Upper lobe of left lung (tissue), 6 donors: ENCODE data around the gene MEGF6. TPM values are rescaled to one million over a fixed set of nuclear protein-coding genes. Genes with fewer than 3 reads are reported as not detected.

ENCODE experiments used
- ATAC-seq, 2 donors: fragments of 200-7000 bp; cut with Tn5 transposase; one replicate each; pipeline ENCODE4 v1.9.1; 2022; ENCODE audit warnings: mild to moderate bottlenecking in 2 of 2, moderate library complexity in 2 of 2; ENCODE audit not compliant: low FRiP score in 2 of 2
- DNase-seq, 2 donors: peaks; one replicate each; pipeline ENCODE4 v3.0.0-alpha.2; 2019 to 2020
- H3K27ac ChIP-seq, 4 donors: fragments of 200-600 bp; sonication (generic); one replicate each; pipeline ENCODE4 v1.5.1; 2016 to 2019
- H3K27me3 ChIP-seq, 4 donors: fragments of 200-600 bp; sonication (generic); one replicate each; pipeline ENCODE4 v1.5.1; 2017 to 2019
- H3K36me3 ChIP-seq, 4 donors: fragments of 200-600 bp; sonication (generic); one replicate each; pipeline ENCODE4 v1.5.1; 2016 to 2019
- H3K4me1 ChIP-seq, 4 donors: fragments of 200-600 bp; sonication (generic); one replicate each; pipeline ENCODE4 v1.5.1; 2018 to 2019
- H3K4me3 ChIP-seq, 4 donors: fragments of 200-600 bp; sonication (generic); one replicate each; pipeline ENCODE4 v1.5.1; 2017 to 2019; ENCODE audit warnings: mild to moderate bottlenecking in 2 of 4, moderate library complexity in 1 of 4
- H3K9me3 ChIP-seq, 4 donors: fragments of 200-600 bp; sonication (generic); one replicate each; pipeline ENCODE4 v1.5.1; 2018 to 2019
- EP300 ChIP-seq, 4 donors: sonication (generic); formaldehyde crosslinking; IDR thresholded peaks; one replicate each; pipeline ENCODE4 v1.5.1; 2017; ENCODE audit warnings: antibody characterized with exemption in 4 of 4, control low read depth in 2 of 4
- POLR2A ChIP-seq, 4 donors: fragments of 450-650 bp; IDR thresholded peaks; one replicate each; pipeline ENCODE4 v1.5.1; 2016 to 2017; ENCODE audit warnings: antibody characterized with exemption in 4 of 4, mild to moderate bottlenecking in 2 of 4
- POLR2AphosphoS5 ChIP-seq, 2 donors: sonication (generic); formaldehyde crosslinking; IDR thresholded peaks; one replicate each; pipeline ENCODE4 v1.5.1; 2017; ENCODE audit warnings: antibody characterized with exemption in 2 of 2
- WGBS, 2 donors: methylation state at CpG; one replicate each; pipeline ENCODE4 v1.1.5; 2017 to 2018; 5-methylcytosine and 5-hydroxymethylcytosine counted together
- total RNA-seq, 6 donors: library from RNA; depleted of rRNA in 4 of 6; stranded (reverse); fragments of >200 nt in 4 of 6; gene quantifications; one replicate each; pipeline versions ENCODE4 v1.1.0 to v1.2.1, GENCODE V29; 2016 to 2021
- TF ChIP-seq, protein P1 (sequence below), 6 experiments: fragments of 450-650 bp in 4 of 6; fragments of 200-600 bp in 2 of 6; sonication (generic) in 2 of 6; IDR thresholded peaks; one replicate each; pipeline ENCODE4 v1.5.1; 2016 to 2019; ENCODE audit warnings: antibody characterized with exemption in 6 of 6
- donor health status: DM: no; HTN: no; CAD: no; lungs with moderate emphysema.
- donor health status: DM: no; HTN: yes; CAD: no; lungs with severe emphysema.

The MEGF6 gene
- total RNA-seq, 6 donors from 2014 or later = 23.8 to 128 (median 83.5) TPM

DNA sequence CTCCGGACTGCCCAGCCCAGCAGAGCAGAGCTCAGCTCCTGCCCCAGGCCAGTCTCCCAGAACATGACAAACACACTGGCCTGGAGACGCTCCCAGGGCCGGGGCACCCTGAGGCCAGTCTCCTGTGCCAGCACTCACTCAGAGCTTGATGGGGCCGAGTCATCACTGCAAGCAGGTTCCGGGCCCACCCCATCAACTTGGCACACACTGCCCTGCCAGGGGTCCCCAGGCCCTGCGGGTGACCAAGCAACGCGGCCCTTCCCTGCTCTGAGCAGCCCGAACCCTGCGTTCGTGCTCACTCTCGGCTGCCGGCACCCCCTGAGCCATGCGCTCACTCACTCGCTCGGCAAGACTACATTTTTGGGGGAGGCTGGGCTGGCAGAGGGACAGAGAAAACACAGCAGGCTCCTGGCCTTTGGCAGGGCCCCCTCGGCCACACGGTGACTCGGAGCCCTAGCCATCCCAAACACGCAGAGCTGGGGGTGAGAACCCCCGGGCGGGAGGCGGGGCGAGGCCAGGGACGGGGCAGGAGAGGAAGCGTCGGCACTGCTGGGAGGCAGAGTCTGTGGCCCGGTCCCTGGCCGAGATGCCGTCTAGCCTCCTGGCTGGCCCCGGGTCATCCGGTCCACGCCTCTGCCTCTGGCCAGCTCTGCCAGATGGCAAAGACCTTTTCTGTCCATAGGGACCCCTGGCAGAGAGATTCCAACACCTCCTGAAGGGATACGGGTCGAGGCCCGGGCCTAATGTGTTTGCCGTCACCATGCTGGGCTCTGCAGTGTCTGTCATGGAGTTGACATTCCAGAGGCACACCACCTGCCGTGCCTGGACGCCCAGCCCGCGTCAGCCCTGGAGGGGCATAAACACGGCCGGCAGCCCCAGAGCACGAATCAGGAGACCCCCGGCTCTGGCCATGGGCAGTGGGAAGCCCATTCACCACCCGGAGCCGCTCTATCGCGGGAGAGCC lies 68.0 kb downstream of the MEGF6 start:
- no peak for TF ChIP-seq POLR2AphosphoS5 (IDR thresholded peaks at IDR 0.05)
- TF ChIP-seq, protein P1, sequence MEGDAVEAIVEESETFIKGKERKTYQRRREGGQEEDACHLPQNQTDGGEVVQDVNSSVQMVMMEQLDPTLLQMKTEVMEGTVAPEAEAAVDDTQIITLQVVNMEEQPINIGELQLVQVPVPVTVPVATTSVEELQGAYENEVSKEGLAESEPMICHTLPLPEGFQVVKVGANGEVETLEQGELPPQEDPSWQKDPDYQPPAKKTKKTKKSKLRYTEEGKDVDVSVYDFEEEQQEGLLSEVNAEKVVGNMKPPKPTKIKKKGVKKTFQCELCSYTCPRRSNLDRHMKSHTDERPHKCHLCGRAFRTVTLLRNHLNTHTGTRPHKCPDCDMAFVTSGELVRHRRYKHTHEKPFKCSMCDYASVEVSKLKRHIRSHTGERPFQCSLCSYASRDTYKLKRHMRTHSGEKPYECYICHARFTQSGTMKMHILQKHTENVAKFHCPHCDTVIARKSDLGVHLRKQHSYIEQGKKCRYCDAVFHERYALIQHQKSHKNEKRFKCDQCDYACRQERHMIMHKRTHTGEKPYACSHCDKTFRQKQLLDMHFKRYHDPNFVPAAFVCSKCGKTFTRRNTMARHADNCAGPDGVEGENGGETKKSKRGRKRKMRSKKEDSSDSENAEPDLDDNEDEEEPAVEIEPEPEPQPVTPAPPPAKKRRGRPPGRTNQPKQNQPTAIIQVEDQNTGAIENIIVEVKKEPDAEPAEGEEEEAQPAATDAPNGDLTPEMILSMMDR (IDR thresholded peaks at IDR 0.05) = no peak
- TF ChIP-seq EP300 (IDR thresholded peaks at IDR 0.05) = no peak
- TF ChIP-seq POLR2A (IDR thresholded peaks at IDR 0.05) = no peak
- Histone ChIP-seq H3K27me3 (no peaks in the 10 kb centered on the region), H3K9me3 (no peaks in the 10 kb centered on the region), H3K36me3 (no peaks in the 10 kb centered on the region), H3K4me3 (no peak overlapping the region), H3K4me1 (peaks cover 15 to 30% (median 21%) of the 10 kb centered on the region in 4 donors), H3K27ac (peak overlapping the region in 3 of 4 donors; percentile 52 to 72 (median 56))
- ATAC-seq = peak; percentile 0 to 32
- 73 to 84% methylated on average over 7 to 38 of the region's 49 CpGs for WGBS, 2 donors
- DNase-seq = peak in 1 of 2 donors; percentile 89

DNA sequence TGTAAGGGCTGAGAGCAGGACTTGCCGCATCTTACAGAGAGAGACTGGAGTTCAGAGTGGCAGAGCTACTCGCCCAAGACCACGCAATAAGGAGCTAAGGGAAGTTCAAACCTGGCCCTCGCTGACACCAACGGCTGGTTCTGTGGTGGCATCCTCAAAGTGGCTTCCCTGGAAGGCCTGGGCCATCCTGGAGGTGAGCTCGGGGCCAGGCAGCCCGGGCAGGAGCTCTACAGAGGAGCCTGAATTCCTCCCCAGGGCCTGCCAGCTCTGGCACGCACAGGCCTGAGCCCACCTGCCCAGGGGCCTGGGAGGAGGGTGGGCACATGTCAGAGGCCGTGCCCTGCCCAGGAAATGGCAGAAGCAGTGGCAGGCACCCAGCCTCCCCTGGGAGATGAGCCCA lies 68.6 kb downstream of the MEGF6 start:
- WGBS, 2 donors = 91% methylated on average over 9 of the region's 9 CpGs; no CpG with 5 or more reads in 1 of the 2 donors
- no peak for TF ChIP-seq EP300 (IDR thresholded peaks at IDR 0.05)
- TF ChIP-seq POLR2AphosphoS5 (IDR thresholded peaks at IDR 0.05) = no peak
- TF ChIP-seq, protein P1 (IDR thresholded peaks at IDR 0.05) = no peak
- TF ChIP-seq POLR2A (IDR thresholded peaks at IDR 0.05) = no peak
- DNase-seq (no peak), ATAC-seq (no peak)
- Histone ChIP-seq H3K9me3 (no peaks in the 10 kb centered on the region), H3K4me1 (peaks cover 9 to 26% (median 16%) of the 10 kb centered on the region in 4 donors), H3K36me3 (no peaks in the 10 kb centered on the region), H3K27ac (peak overlapping the region in 3 of 4 donors; percentile 52 to 72 (median 56)), H3K4me3 (no peak overlapping the region), H3K27me3 (no peaks in the 10 kb centered on the region)

DNA sequence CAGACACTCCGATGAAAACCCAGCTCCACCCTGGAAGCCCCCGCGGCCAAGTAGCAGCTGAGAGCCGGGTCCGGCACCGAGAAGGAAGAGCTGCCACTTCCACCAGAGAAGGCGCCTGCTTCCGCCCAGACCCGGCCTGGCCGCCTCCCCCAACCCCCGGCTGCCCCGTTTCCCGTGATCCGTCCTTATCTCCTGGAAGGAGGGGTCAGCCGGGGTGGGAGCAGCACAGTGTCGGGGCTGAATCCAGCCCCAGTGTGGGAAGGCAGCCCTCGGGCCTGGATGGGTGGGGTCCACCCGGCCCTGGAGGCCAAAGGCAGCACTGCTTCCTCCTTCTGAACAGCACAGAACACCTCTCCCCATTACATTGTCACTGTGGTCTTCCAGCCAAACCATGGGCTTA lies 69.4 kb downstream of the MEGF6 start:
- ATAC-seq (peak in 1 of 2 donors; percentile 28), DNase-seq (no peak)
- WGBS, 2 donors = 40 to 77% methylated on average over 6 to 18 of the region's 18 CpGs
- H3K27me3 ChIP-seq = no peaks in the 10 kb centered on the region
- TF ChIP-seq POLR2A (IDR thresholded peaks at IDR 0.05) (no peak), EP300 (IDR thresholded peaks at IDR 0.05) (no peak), POLR2AphosphoS5 (IDR thresholded peaks at IDR 0.05) (no peak)
- no peak overlapping the region for H3K4me3 ChIP-seq
- H3K27ac ChIP-seq = peak overlapping the region in 3 of 4 donors; percentile 52 to 72 (median 56)
- no peaks in the 10 kb centered on the region for H3K36me3 ChIP-seq
- peaks cover 6 to 26% (median 12%) of the 10 kb centered on the region in 4 donors for H3K4me1 ChIP-seq
- H3K9me3 ChIP-seq = no peaks in the 10 kb centered on the region

DNA sequence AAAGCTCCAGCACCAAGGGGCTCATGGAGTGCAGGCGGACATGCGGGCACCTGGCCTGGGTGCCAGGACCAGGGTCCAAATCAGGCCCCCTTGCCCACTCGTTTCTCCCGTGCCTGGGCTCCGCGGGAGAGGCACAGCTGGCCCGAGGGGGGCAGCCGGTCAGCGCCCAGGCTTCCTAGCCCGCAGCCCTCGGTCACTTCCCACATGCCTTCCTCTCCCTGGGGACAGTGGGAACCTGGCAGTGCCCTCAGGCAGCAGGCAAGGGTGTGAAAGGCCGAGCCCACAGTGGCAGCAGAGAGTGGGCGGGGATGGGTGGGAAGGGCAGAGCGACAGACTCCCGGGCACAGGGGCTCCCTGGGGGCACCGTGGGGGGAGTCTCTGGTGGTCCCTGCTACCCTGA lies 69.8 kb downstream of the MEGF6 start:
- Histone ChIP-seq H3K36me3 (no peaks in the 10 kb centered on the region), H3K9me3 (no peaks in the 10 kb centered on the region), H3K27ac (peak overlapping the region in 3 of 4 donors; percentile 15 to 72 (median 52)), H3K4me1 (peaks cover 3 to 26% (median 12%) of the 10 kb centered on the region in 4 donors), H3K4me3 (no peak overlapping the region), H3K27me3 (no peaks in the 10 kb centered on the region)
- ATAC-seq (no peak), DNase-seq (no peak)
- 85 to 86% methylated on average over 11 to 16 of the region's 16 CpGs for WGBS, 2 donors
- TF ChIP-seq EP300 (IDR thresholded peaks at IDR 0.05) = no peak
- no peak for TF ChIP-seq POLR2A (IDR thresholded peaks at IDR 0.05)

DNA sequence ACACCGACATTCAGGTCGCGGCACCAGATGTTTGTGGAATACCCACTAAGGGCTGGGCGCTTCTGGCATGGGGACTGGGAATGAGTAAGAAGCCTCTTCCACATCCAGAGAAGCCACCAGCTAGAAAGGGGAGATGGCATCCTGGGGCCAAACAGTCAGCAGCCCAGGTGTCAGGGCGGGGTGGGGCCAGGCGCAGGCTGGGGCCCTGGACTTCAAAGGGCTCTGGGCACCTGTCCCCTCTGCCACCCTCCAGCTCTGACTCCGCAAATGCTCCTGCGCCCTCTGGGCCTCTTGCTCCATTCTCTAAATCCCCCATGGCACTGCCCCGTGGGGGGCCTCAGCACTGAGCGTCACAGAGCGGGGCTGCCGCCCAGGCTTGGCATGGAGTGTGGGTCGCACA lies 70.4 kb downstream of the MEGF6 start:
- DNase-seq (no peak), ATAC-seq (no peak)
- Histone ChIP-seq H3K27ac (peak overlapping the region in 2 of 4 donors; percentile 62 to 72), H3K4me3 (no peak overlapping the region), H3K27me3 (no peaks in the 10 kb centered on the region), H3K4me1 (peaks cover 0 to 26% (median 12%) of the 10 kb centered on the region in 4 donors), H3K9me3 (no peaks in the 10 kb centered on the region), H3K36me3 (no peaks in the 10 kb centered on the region)
- 96 to 100% methylated on average over 8 to 13 of the region's 13 CpGs for WGBS, 2 donors
- no peak for TF ChIP-seq EP300 (IDR thresholded peaks at IDR 0.05)
- TF ChIP-seq POLR2AphosphoS5 (IDR thresholded peaks at IDR 0.05) = no peak
- TF ChIP-seq POLR2A (IDR thresholded peaks at IDR 0.05) = no peak
- TF ChIP-seq, protein P1 (IDR thresholded peaks at IDR 0.05) = no peak
